A549 (cell line): ENCODE results near the gene ERI2. TPM values are rescaled to one million over a fixed set of nuclear protein-coding genes. Genes with fewer than 3 reads are reported as not detected.

Source experiments
- ATAC-seq, 2 experiments: fragments of 200-7000 bp in 1 of 2; fragments of >200 bp in 1 of 2; cut with Nextera tagmentation in 1 of 2; cut with Tn5 transposase in 1 of 2; 3 replicates each; pipeline versions ENCODE4 v1.8.0 to v1.9.1; 2018 to 2020; ENCODE audit warnings: mild to moderate bottlenecking in 1 of 2, moderate library complexity in 1 of 2
- CTCF ChIA-PET: fragments of 300-600 bp; sonication (Branson Sonifier 250); formaldehyde crosslinking; extraction: SDS; loops from one replicate; lab custom pipeline; 2021; ENCODE audit warnings: antibody characterized with exemption, inconsistent platforms; lab: Yijun Ruan, JAX
- POLR2A ChIA-PET: fragments of 350-600 bp; formaldehyde crosslinking; extraction: SDS; loops from one replicate; lab custom pipeline; 2021; ENCODE audit warnings: antibody characterized with exemption, inconsistent platforms; lab: Yijun Ruan, JAX
- DNase-seq, 2 experiments: peaks; one replicate each; pipeline versions ENCODE4 v3.0.0 to v3.0.0-alpha.2; 2011 to 2016; ENCODE audit warnings: low read depth in 1 of 2, low spot score in 1 of 2
- FAIRE-seq: peaks from 2 replicates; lab custom pipeline; 2011; peaks lifted over from hg19 to GRCh38; lab: Jason Lieb, UNC
- H3K27ac ChIP-seq, 2 experiments: fragments of >200 bp; sonication (Bioruptor Twin); formaldehyde crosslinking; 3 replicates each; pipeline ENCODE4 v1.5.1; 2016 to 2017
- H3K4me1 ChIP-seq: fragments of >200 bp; sonication (Bioruptor Twin); formaldehyde crosslinking; 3 replicates; pipeline ENCODE4 v1.6.1; 2016
- H3K4me2 ChIP-seq: fragments of >200 bp; sonication (Bioruptor Twin); formaldehyde crosslinking; 3 replicates; pipeline ENCODE4 v1.6.1; 2016
- H3K4me3 ChIP-seq: fragments of >200 bp; sonication (Bioruptor Twin); formaldehyde crosslinking; 3 replicates; pipeline ENCODE4 v1.5.1; 2016
- H3K9me3 ChIP-seq: fragments of >200 bp; sonication (Bioruptor Twin); formaldehyde crosslinking; 3 replicates; pipeline ENCODE4 v1.6.1; 2016
- BHLHE40 ChIP-seq: IDR thresholded peaks from 2 replicates; pipeline ENCODE4 v1.6.1; 2012; ENCODE audit warnings: low read depth, low read length, inconsistent platforms
- CEBPB ChIP-seq, 2 experiments: fragments of >200 bp in 1 of 2; sonication (Bioruptor Twin) in 1 of 2; formaldehyde crosslinking in 1 of 2; IDR thresholded peaks; 2 replicates each; pipeline ENCODE4 v1.6.1; 2012 to 2016
- CHD2 ChIP-seq: fragments of 150-350 bp; IDR thresholded peaks from 2 replicates; pipeline ENCODE4 v1.6.1; 2014; ENCODE audit warnings: low read length; ENCODE audit not compliant: partially characterized antibody
- CHD4 ChIP-seq: fragments of 200-600 bp; sonication (generic); IDR thresholded peaks from 2 replicates; pipeline ENCODE4 v1.6.1; 2016; ENCODE audit warnings: antibody characterized with exemption, mild to moderate bottlenecking, borderline replicate concordance
- EP300 ChIP-seq, 2 experiments: fragments of >200 bp; sonication (Bioruptor Twin); formaldehyde crosslinking; IDR thresholded peaks; 2 replicates in 1 of 2; 3 replicates in 1 of 2; pipeline ENCODE4 v1.6.1; 2016 to 2017
- FOSB ChIP-seq: fragments of 250-450 bp; sonication (Bioruptor Pico); IDR thresholded peaks from 2 replicates; pipeline ENCODE4 v1.5.0; 2020; ENCODE audit warnings: mild to moderate bottlenecking, moderate library complexity
- FOXS1 ChIP-seq: fragments of 250-450 bp; sonication (Bioruptor Pico); IDR thresholded peaks from 2 replicates; pipeline ENCODE4 v1.5.0; 2020; ENCODE audit warnings: mild to moderate bottlenecking, moderate library complexity
- HOXB5 ChIP-seq: fragments of 250-450 bp; sonication (Bioruptor Pico); IDR thresholded peaks from 2 replicates; pipeline ENCODE4 v1.5.0; 2020; ENCODE audit warnings: mild to moderate bottlenecking, moderate library complexity
- JUNB ChIP-seq: fragments of >200 bp; sonication (Bioruptor Twin); formaldehyde crosslinking; IDR thresholded peaks from 2 replicates; pipeline ENCODE4 v1.6.1; 2016
- MYC ChIP-seq: IDR thresholded peaks from 2 replicates; pipeline ENCODE4 v1.6.1; 2012; ENCODE audit warnings: mild to moderate bottlenecking, inconsistent platforms, low read length, improper control_type of control experiment, borderline replicate concordance
- PHF8 ChIP-seq: fragments of 200-600 bp; sonication (generic); IDR thresholded peaks from 2 replicates; pipeline ENCODE4 v1.6.1; 2016; ENCODE audit warnings: low read depth, mild to moderate bottlenecking, antibody characterized with exemption, moderate library complexity, borderline replicate concordance
- RCOR1 ChIP-seq: fragments of 150-350 bp; IDR thresholded peaks from 2 replicates; pipeline ENCODE4 v1.6.1; 2014; ENCODE audit warnings: antibody characterized with exemption, low read length, low read depth
- TFCP2L1 ChIP-seq: fragments of 250-450 bp; sonication (Bioruptor Pico); IDR thresholded peaks from 2 replicates; pipeline ENCODE4 v1.5.0; 2021; ENCODE audit warnings: mild to moderate bottlenecking
- WGBS: methylation state at CpG from one replicate; pipeline ENCODE4 v1.1.6; 2017; ENCODE audit errors: missing lambda C conversion rate; 5-methylcytosine and 5-hydroxymethylcytosine counted together
- polyA plus RNA-seq, 4 experiments: library from polyadenylated mRNA; depleted of rRNA in 3 of 4; stranded (reverse); fragments of >200 nt; fragmentation: RNase III in 1 of 4; extraction: RNeasy Plus Mini Kit Qiagen cat#74134 plus additional on column Dnase treatment in 1 of 4; gene quantifications; 2 replicates in 3 of 4; 3 replicates in 1 of 4; pipeline ENCODE4 v1.2.3, GENCODE V29; 2011 to 2017
- TF ChIP-seq, protein P1 (sequence below): IDR thresholded peaks from 2 replicates; pipeline ENCODE4 v1.6.1; 2012; ENCODE audit warnings: low read depth, borderline replicate concordance
- TF ChIP-seq, protein P2 (sequence below): fragments of >200 bp; sonication (Bioruptor Twin); formaldehyde crosslinking; IDR thresholded peaks from 3 replicates; pipeline ENCODE4 v1.6.1; 2016
- TF ChIP-seq, protein P3 (sequence below): fragments of 150-350 bp; IDR thresholded peaks from 2 replicates; pipeline ENCODE4 v1.6.1; 2014; ENCODE audit warnings: low read depth, mild to moderate bottlenecking, low read length
- TF ChIP-seq, protein P4 (sequence below): fragments of 200-600 bp; sonication (generic); IDR thresholded peaks from 2 replicates; pipeline ENCODE4 v1.6.1; 2016; ENCODE audit warnings: antibody characterized with exemption, mild to moderate bottlenecking, moderate library complexity
- TF ChIP-seq, protein P5 (sequence below): fragments of 250-450 bp; sonication (Bioruptor Pico); IDR thresholded peaks from 2 replicates; pipeline ENCODE4 v1.5.0; 2021; ENCODE audit warnings: mild to moderate bottlenecking, moderate library complexity, borderline replicate concordance
- TF ChIP-seq, protein P6 (sequence below): fragments of 450-650 bp; IDR thresholded peaks from 2 replicates; pipeline ENCODE4 v1.6.1; 2014; ENCODE audit warnings: antibody characterized with exemption
- TF ChIP-seq, protein P7 (sequence below): fragments of >200 bp; sonication (Bioruptor Twin); formaldehyde crosslinking; IDR thresholded peaks from 3 replicates; pipeline ENCODE4 v1.5.1; 2016

The ERI2 gene
- polyA plus RNA-seq, 2 of the 4 experiments (the other 2 are of a cell fraction), result 15.9 to 25.1 TPM

DNA sequence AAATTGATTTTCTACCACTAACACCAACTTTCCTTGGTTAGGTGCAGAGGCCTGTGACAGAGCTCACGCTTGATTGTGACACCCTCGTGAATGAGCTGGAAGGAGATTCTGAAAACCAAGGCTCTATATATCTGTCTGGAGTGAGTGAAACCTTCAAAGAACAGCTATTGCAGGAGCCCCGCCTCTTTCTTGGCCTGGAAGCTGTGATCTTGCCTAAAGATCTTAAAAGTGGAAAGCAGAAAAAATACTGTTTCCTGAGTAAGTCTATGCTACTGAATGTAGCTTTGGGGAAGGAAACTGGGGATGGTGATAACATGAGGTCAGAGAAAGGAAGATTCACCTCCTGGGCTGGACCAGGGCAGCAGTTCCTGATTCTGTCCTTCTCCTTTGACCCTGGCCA is 38.3 kb upstream of the ERI2 start:
- 89% methylated on average over 3 of the region's 3 CpGs for WGBS

More for the DNA sequence above, 38.3 kb upstream of the ERI2 start:
- ChIA-PET CTCF (interaction anchor here (1.2 to 1.7 kb wide), 6 partner anchors 11 to 255 kb away, joined by 3 to 6 read pairs (median 3); no protein-coding TSS in a partner anchor), POLR2A (no interaction called here)
- H3K27ac ChIP-seq, result no peak overlapping the region
- no peak for DNase-seq
- no peak overlapping the region for H3K4me2 ChIP-seq
- no peak overlapping the region for H3K4me3 ChIP-seq
- H3K9me3 ChIP-seq, result no peaks in the 10 kb centered on the region
- H3K4me1 ChIP-seq, result no peaks in the 10 kb centered on the region
- TF ChIP-seq BHLHE40 (no peak), EP300 (IDR thresholded peaks at IDR 0.05) (no peak), PHF8 (no peak), CEBPB (IDR thresholded peaks at IDR 0.05) (no peak), RCOR1 (no peak), CHD4 (no peak), HOXB5 (CRISPR knock-in tag) (no peak), CHD2 (no peak), FOSB (CRISPR knock-in tag) (no peak), FOXS1 (no peak), MYC (no peak), TFCP2L1 (no peak), JUNB (no peak)
- TF ChIP-seq, protein P1, sequence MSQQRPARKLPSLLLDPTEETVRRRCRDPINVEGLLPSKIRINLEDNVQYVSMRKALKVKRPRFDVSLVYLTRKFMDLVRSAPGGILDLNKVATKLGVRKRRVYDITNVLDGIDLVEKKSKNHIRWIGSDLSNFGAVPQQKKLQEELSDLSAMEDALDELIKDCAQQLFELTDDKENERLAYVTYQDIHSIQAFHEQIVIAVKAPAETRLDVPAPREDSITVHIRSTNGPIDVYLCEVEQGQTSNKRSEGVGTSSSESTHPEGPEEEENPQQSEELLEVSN, result no peak
- TF ChIP-seq, protein P2, sequence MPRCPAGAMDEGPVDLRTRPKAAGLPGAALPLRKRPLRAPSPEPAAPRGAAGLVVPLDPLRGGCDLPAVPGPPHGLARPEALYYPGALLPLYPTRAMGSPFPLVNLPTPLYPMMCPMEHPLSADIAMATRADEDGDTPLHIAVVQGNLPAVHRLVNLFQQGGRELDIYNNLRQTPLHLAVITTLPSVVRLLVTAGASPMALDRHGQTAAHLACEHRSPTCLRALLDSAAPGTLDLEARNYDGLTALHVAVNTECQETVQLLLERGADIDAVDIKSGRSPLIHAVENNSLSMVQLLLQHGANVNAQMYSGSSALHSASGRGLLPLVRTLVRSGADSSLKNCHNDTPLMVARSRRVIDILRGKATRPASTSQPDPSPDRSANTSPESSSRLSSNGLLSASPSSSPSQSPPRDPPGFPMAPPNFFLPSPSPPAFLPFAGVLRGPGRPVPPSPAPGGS, result no peak
- TF ChIP-seq, protein P3, sequence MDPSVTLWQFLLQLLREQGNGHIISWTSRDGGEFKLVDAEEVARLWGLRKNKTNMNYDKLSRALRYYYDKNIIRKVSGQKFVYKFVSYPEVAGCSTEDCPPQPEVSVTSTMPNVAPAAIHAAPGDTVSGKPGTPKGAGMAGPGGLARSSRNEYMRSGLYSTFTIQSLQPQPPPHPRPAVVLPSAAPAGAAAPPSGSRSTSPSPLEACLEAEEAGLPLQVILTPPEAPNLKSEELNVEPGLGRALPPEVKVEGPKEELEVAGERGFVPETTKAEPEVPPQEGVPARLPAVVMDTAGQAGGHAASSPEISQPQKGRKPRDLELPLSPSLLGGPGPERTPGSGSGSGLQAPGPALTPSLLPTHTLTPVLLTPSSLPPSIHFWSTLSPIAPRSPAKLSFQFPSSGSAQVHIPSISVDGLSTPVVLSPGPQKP, result no peak
- TF ChIP-seq, protein P4, sequence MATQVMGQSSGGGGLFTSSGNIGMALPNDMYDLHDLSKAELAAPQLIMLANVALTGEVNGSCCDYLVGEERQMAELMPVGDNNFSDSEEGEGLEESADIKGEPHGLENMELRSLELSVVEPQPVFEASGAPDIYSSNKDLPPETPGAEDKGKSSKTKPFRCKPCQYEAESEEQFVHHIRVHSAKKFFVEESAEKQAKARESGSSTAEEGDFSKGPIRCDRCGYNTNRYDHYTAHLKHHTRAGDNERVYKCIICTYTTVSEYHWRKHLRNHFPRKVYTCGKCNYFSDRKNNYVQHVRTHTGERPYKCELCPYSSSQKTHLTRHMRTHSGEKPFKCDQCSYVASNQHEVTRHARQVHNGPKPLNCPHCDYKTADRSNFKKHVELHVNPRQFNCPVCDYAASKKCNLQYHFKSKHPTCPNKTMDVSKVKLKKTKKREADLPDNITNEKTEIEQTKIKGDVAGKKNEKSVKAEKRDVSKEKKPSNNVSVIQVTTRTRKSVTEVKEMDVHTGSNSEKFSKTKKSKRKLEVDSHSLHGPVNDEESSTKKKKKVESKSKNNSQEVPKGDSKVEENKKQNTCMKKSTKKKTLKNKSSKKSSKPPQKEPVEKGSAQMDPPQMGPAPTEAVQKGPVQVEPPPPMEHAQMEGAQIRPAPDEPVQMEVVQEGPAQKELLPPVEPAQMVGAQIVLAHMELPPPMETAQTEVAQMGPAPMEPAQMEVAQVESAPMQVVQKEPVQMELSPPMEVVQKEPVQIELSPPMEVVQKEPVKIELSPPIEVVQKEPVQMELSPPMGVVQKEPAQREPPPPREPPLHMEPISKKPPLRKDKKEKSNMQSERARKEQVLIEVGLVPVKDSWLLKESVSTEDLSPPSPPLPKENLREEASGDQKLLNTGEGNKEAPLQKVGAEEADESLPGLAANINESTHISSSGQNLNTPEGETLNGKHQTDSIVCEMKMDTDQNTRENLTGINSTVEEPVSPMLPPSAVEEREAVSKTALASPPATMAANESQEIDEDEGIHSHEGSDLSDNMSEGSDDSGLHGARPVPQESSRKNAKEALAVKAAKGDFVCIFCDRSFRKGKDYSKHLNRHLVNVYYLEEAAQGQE, result no peak
- TF ChIP-seq, protein P5, sequence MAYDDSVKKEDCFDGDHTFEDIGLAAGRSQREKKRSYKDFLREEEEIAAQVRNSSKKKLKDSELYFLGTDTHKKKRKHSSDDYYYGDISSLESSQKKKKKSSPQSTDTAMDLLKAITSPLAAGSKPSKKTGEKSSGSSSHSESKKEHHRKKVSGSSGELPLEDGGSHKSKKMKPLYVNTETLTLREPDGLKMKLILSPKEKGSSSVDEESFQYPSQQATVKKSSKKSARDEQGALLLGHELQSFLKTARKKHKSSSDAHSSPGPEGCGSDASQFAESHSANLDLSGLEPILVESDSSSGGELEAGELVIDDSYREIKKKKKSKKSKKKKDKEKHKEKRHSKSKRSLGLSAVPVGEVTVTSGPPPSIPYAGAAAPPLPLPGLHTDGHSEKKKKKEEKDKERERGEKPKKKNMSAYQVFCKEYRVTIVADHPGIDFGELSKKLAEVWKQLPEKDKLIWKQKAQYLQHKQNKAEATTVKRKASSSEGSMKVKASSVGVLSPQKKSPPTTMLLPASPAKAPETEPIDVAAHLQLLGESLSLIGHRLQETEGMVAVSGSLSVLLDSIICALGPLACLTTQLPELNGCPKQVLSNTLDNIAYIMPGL (CRISPR knock-in tag), result no peak
- TF ChIP-seq, protein P6, sequence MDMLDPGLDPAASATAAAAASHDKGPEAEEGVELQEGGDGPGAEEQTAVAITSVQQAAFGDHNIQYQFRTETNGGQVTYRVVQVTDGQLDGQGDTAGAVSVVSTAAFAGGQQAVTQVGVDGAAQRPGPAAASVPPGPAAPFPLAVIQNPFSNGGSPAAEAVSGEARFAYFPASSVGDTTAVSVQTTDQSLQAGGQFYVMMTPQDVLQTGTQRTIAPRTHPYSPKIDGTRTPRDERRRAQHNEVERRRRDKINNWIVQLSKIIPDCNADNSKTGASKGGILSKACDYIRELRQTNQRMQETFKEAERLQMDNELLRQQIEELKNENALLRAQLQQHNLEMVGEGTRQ, result no peak
- TF ChIP-seq, protein P7, sequence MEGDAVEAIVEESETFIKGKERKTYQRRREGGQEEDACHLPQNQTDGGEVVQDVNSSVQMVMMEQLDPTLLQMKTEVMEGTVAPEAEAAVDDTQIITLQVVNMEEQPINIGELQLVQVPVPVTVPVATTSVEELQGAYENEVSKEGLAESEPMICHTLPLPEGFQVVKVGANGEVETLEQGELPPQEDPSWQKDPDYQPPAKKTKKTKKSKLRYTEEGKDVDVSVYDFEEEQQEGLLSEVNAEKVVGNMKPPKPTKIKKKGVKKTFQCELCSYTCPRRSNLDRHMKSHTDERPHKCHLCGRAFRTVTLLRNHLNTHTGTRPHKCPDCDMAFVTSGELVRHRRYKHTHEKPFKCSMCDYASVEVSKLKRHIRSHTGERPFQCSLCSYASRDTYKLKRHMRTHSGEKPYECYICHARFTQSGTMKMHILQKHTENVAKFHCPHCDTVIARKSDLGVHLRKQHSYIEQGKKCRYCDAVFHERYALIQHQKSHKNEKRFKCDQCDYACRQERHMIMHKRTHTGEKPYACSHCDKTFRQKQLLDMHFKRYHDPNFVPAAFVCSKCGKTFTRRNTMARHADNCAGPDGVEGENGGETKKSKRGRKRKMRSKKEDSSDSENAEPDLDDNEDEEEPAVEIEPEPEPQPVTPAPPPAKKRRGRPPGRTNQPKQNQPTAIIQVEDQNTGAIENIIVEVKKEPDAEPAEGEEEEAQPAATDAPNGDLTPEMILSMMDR, result no peak
- TF ChIP-seq, all 56 proteins: peak for 0
- ATAC-seq, result no peak
- FAIRE-seq, result no peak
